ENCODE data around the gene C11orf97. TPM values are rescaled to one million over a fixed set of nuclear protein-coding genes. Genes with fewer than 3 reads are reported as not detected.

C11orf97 gene
- total and polyA plus RNA-seq, 9 of the 15 experiments (the other 6 are each of a cell fraction or from before 2014, with no cell fraction given), result not detected

- TF ChIP-seq CREBBP (IDR thresholded peaks at IDR 0.05; ENCODE audit: low read depth, low read length), result no peak
- no peak for TF ChIP-seq ZNF695 (CRISPR knock-in tag; IDR thresholded peaks at IDR 0.05)
- no peak for TF ChIP-seq ZNF274 (IDR thresholded peaks at IDR 0.05; ENCODE audit: borderline replicate concordance, low read depth, low read length)
These were observed 12.1 kb downstream of the C11orf97 start (continued) for GRCh38 chr11:94524341-94524740.

GRCh38 chr11:94525546-94526324 lies 13.5 kb downstream of the C11orf97 start:
- DNase-seq (ENCODE audit: extremely low read depth in 1 of 4, low spot score in 3 of 4) (peak in 1 of 4 experiments; percentile 52), FAIRE-seq (no peak), ATAC-seq (no peak)
- Histone ChIP-seq H3K9ac (ENCODE audit: insufficient read depth in 1 of 2, low read depth in 2 of 2, low read length in 2 of 2) (no peak overlapping the region), H3K27me3 (ENCODE audit: control insufficient read depth in 2 of 2, insufficient read depth in 2 of 2, low read length in 2 of 2) (no peaks in the 10 kb centered on the region; a peak in 1 of 5 replicates), H3K79me2 (ENCODE audit: control insufficient read depth, insufficient read depth, low read length) (no peaks in the 10 kb centered on the region), H3K4me1 (replicated peaks in 1 of 2; ENCODE audit: control insufficient read depth in 2 of 2, insufficient read depth in 2 of 2, low read length in 2 of 2) (no peaks in the 10 kb centered on the region), H3K36me3 (ENCODE audit: control insufficient read depth, insufficient read depth, low read length) (no peaks in the 10 kb centered on the region), H3K9me3 (replicated peaks; ENCODE audit: control insufficient read depth, insufficient read depth, low read depth, low read length) (no peaks in the 10 kb centered on the region), H2AFZ (ENCODE audit: low read depth, low read length) (no peak overlapping the region), H3K4me2 (ENCODE audit: insufficient read depth, low read length) (no peak overlapping the region), H3K4me3 (no peak overlapping the region), H3K27ac (ENCODE audit: extremely low read depth, low read depth, low read length) (no peak overlapping the region), H3K9me1 (ENCODE audit: control insufficient read depth, insufficient read depth, low read length) (no peaks in the 10 kb centered on the region), H4K20me1 (replicated peaks; ENCODE audit: control insufficient read depth, insufficient read depth, low read length) (no peaks in the 10 kb centered on the region)
- intact Hi-C loops (cut with micrococcal nuclease) (loop anchor here (10.0 kb wide), 2 partner anchors 239 to 369 kb away; partner anchors contain the start of gene AMOTL1), in situ Hi-C loops (cut with MboI) (no loop called here)
- TF ChIP-seq NFIC (IDR thresholded peaks at IDR 0.05) (peak; percentile 64), CBX5 (IDR thresholded peaks at IDR 0.05; ENCODE audit: borderline replicate concordance, low read depth) (no peak)
- no TSS peak for BruUV-seq (replicated peaks)
- WGBS (ENCODE audit: insufficient coverage, low coverage, missing lambda C conversion rate), result 15% methylated on average over 5 of the region's 5 CpGs
- POLR2A ChIA-PET, result no interaction called here
- CTCF ChIA-PET (ENCODE audit: low intra/inter-chr PET ratio), result no interaction called here
